Thoracic aorta (tissue), 2 donors: ENCODE measurements around the gene KEAP1. TPM values are rescaled to one million over a fixed set of nuclear protein-coding genes. Genes with fewer than 3 reads are reported as not detected.

Source experiments
- ATAC-seq: fragments of 150-250 bp; one replicate; pipeline ENCODE4 v1.8.0; 2017; ENCODE audit warnings: low read depth; ENCODE audit not compliant: insufficient number of reproducible peaks, low FRiP score
- DNase-seq: peaks from one replicate; pipeline ENCODE4 v3.0.0-alpha.2; 2020; ENCODE audit warnings: low spot score
- H3K27ac ChIP-seq, 2 donors: fragments of 200-600 bp; sonication (generic); 1 replicate in 1 of 2; 2 replicates in 1 of 2; pipeline ENCODE4 v1.5.1; 2016; ENCODE audit warnings: mild to moderate bottlenecking in 2 of 2, moderate library complexity in 2 of 2
- H3K27me3 ChIP-seq: fragments of 200-600 bp; sonication (generic); replicated peaks from 2 replicates; pipeline ENCODE4 v1.6.0; 2016; ENCODE audit warnings: mild to moderate bottlenecking; ENCODE audit not compliant: insufficient read depth
- H3K36me3 ChIP-seq: fragments of 200-600 bp; sonication (generic); one replicate; pipeline ENCODE4 v1.5.1; 2016
- H3K4me1 ChIP-seq, 2 donors: fragments of 200-600 bp; sonication (generic); 1 replicate in 1 of 2; 2 replicates in 1 of 2; pipeline versions ENCODE4 v1.5.1 to v1.6.0; 2016; ENCODE audit warnings: low read depth in 2 of 2, mild to moderate bottlenecking in 1 of 2; ENCODE audit not compliant: control insufficient read depth in 1 of 2
- H3K4me3 ChIP-seq: fragments of 200-600 bp; sonication (generic); 2 replicates; pipeline ENCODE4 v1.5.1; 2016; ENCODE audit warnings: mild to moderate bottlenecking
- H3K9me3 ChIP-seq: fragments of 200-600 bp; sonication (generic); 2 replicates; pipeline ENCODE4 v1.5.1; 2016
- total RNA-seq, 2 donors: library from RNA; depleted of rRNA; stranded (reverse); fragments of >200 nt; gene quantifications; one replicate each; pipeline versions ENCODE4 v1.1.0 to v1.2.3, GENCODE V29; 2016
- TF ChIP-seq, protein P1 (sequence below): fragments of 200-600 bp; sonication (generic); IDR thresholded peaks from one replicate; pipeline ENCODE4 v1.5.1; 2019; ENCODE audit warnings: antibody characterized with exemption

The KEAP1 gene
- total RNA-seq, 2 donors from 2014 or later: 42.0 to 57.3 TPM

DNA sequence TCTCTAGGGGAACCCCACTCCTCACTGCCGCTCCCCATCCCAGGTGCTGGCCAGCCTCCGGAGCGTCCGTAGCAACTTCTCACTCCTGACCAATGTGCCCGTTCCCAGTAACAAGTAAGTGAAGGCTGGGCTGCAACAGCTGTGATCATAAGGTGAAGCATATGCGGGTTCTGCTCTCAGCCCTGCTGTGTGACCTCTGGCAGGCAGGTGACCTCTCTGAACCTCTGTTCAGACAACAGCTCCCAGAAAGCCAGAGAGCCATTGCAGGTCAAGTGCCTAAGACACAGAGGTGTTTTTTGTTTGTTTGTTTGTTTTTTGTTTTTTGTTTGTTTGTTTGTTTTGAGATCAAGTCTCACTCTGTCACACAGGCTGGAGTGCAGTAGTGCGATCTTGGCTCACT, 54.1 kb downstream of the KEAP1 start:
- no peak for ATAC-seq
- no peaks in the 10 kb centered on the region for H3K4me1 ChIP-seq
- no peak overlapping the region for H3K4me3 ChIP-seq
- no peaks in the 10 kb centered on the region for H3K27me3 ChIP-seq
- TF ChIP-seq, protein P1, sequence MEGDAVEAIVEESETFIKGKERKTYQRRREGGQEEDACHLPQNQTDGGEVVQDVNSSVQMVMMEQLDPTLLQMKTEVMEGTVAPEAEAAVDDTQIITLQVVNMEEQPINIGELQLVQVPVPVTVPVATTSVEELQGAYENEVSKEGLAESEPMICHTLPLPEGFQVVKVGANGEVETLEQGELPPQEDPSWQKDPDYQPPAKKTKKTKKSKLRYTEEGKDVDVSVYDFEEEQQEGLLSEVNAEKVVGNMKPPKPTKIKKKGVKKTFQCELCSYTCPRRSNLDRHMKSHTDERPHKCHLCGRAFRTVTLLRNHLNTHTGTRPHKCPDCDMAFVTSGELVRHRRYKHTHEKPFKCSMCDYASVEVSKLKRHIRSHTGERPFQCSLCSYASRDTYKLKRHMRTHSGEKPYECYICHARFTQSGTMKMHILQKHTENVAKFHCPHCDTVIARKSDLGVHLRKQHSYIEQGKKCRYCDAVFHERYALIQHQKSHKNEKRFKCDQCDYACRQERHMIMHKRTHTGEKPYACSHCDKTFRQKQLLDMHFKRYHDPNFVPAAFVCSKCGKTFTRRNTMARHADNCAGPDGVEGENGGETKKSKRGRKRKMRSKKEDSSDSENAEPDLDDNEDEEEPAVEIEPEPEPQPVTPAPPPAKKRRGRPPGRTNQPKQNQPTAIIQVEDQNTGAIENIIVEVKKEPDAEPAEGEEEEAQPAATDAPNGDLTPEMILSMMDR: no peak
- H3K27ac ChIP-seq: no peak overlapping the region
- DNase-seq: no peak
- peaks cover 5% of the 10 kb centered on the region for H3K36me3 ChIP-seq
- no peaks in the 10 kb centered on the region for H3K9me3 ChIP-seq

DNA sequence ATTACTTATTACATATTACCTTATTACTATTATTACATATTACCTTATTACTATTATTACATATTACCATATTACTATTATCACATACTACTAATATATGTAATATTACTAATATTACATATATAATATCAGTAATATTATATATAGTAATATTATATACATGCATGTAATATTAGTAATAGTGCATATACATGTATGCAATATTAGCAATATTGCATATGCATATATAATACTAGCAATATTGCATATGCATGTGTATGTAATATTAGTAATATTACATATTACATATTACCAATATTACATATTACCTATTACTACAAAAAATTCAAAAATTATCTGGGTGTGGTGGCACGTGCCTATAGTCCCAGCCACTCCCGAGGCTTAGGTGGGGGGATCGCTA, 60.5 kb downstream of the KEAP1 start:
- DNase-seq (no peak), ATAC-seq (no peak)
- TF ChIP-seq, protein P1: no peak
- Histone ChIP-seq H3K4me1 (no peaks in the 10 kb centered on the region), H3K9me3 (no peaks in the 10 kb centered on the region), H3K27ac (no peak overlapping the region), H3K27me3 (no peaks in the 10 kb centered on the region), H3K36me3 (peaks cover 3% of the 10 kb centered on the region), H3K4me3 (no peak overlapping the region)

DNA sequence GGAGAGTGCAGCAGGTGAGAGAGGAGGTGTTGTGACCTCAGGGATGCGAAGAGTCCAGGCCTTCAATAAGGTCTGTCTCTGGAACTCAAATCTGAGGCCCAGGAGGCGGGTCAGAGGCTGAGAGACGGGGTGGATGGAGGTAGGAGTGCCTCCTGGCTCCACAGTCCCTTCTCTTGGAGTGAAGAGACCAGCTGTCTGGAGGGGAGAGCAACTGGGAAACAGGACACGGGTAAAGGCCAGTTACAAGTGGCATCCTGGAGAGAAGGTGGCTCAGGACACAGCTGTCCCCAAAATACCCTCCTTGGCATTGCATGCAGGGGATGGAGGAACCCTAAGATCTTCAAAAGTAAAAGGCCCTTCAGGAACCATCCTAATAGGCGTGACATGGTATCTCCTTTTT, 63.6 kb downstream of the KEAP1 start:
- H3K4me3 ChIP-seq: no peak overlapping the region
- H3K27ac ChIP-seq: no peak overlapping the region
- H3K36me3 ChIP-seq: no peaks in the 10 kb centered on the region
- TF ChIP-seq, protein P1: no peak
- H3K4me1 ChIP-seq: no peaks in the 10 kb centered on the region
- H3K27me3 ChIP-seq: no peaks in the 10 kb centered on the region
- ATAC-seq (no peak), DNase-seq (no peak)
- H3K9me3 ChIP-seq: no peaks in the 10 kb centered on the region

Other genes starting within 250 kb of the KEAP1 start
- gene ICAM1, start 232.2 kb downstream of the KEAP1 start, total RNA-seq: 100 to 1,000 TPM in 1 of 2 donors, 10 to 100 TPM in 1; 41.4 to 160 TPM
- gene ICAM4, start 216.4 kb downstream of the KEAP1 start, total RNA-seq: 1 to 10 TPM in 1 of 2 donors, under 1 TPM in 1; 0.95 to 2.0 TPM
- gene ICAM5, start 213.4 kb downstream of the KEAP1 start, total RNA-seq: under 1 TPM; 0.41 to 0.49 TPM
- gene ZGLP1, start 193.5 kb downstream of the KEAP1 start, total RNA-seq: 1 to 10 TPM in 1 of 2 donors, not detected in 1; 5.3 TPM
- gene FDX2, start 187.3 kb downstream of the KEAP1 start, total RNA-seq: 10 to 100 TPM; 13.4 to 35.8 TPM
- 10 to 100 TPM; 31.8 to 33.4 TPM for gene RAVER1, start 169.8 kb downstream of the KEAP1 start, total RNA-seq
- 1 to 10 TPM; 3.5 to 8.0 TPM for gene ICAM3, start 163.7 kb downstream of the KEAP1 start, total RNA-seq
- gene TYK2, start 122.8 kb downstream of the KEAP1 start, total RNA-seq: 10 to 100 TPM; 79.3 to 96.7 TPM
- 100 to 1,000 TPM; 133 to 166 TPM for gene CDC37, start 99.8 kb downstream of the KEAP1 start, total RNA-seq
- 10 to 100 TPM; 24.9 to 25.5 TPM for gene PDE4A, start 82.8 kb downstream of the KEAP1 start, total RNA-seq
- 1 to 10 TPM; 2.4 to 8.7 TPM for gene S1PR5, start 14.1 kb upstream of the KEAP1 start, total RNA-seq
- gene ATG4D, start 40.5 kb upstream of the KEAP1 start, total RNA-seq: 10 to 100 TPM; 17.1 to 30.5 TPM
- 10 to 100 TPM; 14.4 to 37.7 TPM for gene KRI1, start 62.7 kb upstream of the KEAP1 start, total RNA-seq
- 10 to 100 TPM; 16.2 to 21.0 TPM for gene CDKN2D, start 65.6 kb upstream of the KEAP1 start, total RNA-seq
- gene AP1M2, start 84.0 kb upstream of the KEAP1 start, total RNA-seq: 1 to 10 TPM in 1 of 2 donors, not detected in 1; 2.3 TPM
- 100 to 1,000 TPM; 105 to 748 TPM for gene SLC44A2, start 122.2 kb upstream of the KEAP1 start, total RNA-seq
- 100 to 1,000 TPM; 114 to 196 TPM for gene ILF3, start 151.0 kb upstream of the KEAP1 start, total RNA-seq
- gene QTRT1, start 198.1 kb upstream of the KEAP1 start, total RNA-seq: 10 to 100 TPM; 23.9 to 41.3 TPM
- 100 to 1,000 TPM; 153 to 195 TPM for gene DNM2, start 214.7 kb upstream of the KEAP1 start, total RNA-seq